Measurements from ENCODE around the gene IL17C.

IL17C gene

GRCh38 chr16:88677721-88678120 is 39.3 kb downstream of the IL17C start:
- H3K27ac ChIP-seq = no peak overlapping the region
- TF ChIP-seq CTCF (IDR thresholded peaks at IDR 0.05) = no peak
- intact Hi-C loops (cut with DNase I; ENCODE audit: low total_unique reads) = no loop called here
- H3K27me3 ChIP-seq = peaks cover 0 to 50% of the 10 kb centered on the region in 2 donors
- H3K9me3 ChIP-seq = no peaks in the 10 kb centered on the region
- no peak for DNase-seq
- no peaks in the 10 kb centered on the region for H3K4me1 ChIP-seq
- H3K36me3 ChIP-seq = peaks cover 0 to 12% (median 7%) of the 10 kb centered on the region in 3 donors
- H3K4me3 ChIP-seq = no peak overlapping the region

- no peak overlapping the region for H3K4me3 ChIP-seq
- DNase-seq = no peak
- H3K9me3 ChIP-seq = no peaks in the 10 kb centered on the region
- H3K27ac ChIP-seq = no peak overlapping the region
- H3K4me1 ChIP-seq = no peaks in the 10 kb centered on the region
- TF ChIP-seq CTCF (IDR thresholded peaks at IDR 0.05) = no peak
- peaks cover 0 to 56% of the 10 kb centered on the region in 2 donors for H3K27me3 ChIP-seq
- peaks cover 0 to 12% (median 5%) of the 10 kb centered on the region in 3 donors for H3K36me3 ChIP-seq
- intact Hi-C loops (cut with DNase I; ENCODE audit: low total_unique reads) = no loop called here
These were observed 40.0 kb downstream of the IL17C start for GRCh38 chr16:88678224-88678979.

GRCh38 chr16:88680554-88681083 is 42.2 kb downstream of the IL17C start:
- intact Hi-C loops (cut with DNase I; ENCODE audit: low total_unique reads) = no loop called here

DNA sequence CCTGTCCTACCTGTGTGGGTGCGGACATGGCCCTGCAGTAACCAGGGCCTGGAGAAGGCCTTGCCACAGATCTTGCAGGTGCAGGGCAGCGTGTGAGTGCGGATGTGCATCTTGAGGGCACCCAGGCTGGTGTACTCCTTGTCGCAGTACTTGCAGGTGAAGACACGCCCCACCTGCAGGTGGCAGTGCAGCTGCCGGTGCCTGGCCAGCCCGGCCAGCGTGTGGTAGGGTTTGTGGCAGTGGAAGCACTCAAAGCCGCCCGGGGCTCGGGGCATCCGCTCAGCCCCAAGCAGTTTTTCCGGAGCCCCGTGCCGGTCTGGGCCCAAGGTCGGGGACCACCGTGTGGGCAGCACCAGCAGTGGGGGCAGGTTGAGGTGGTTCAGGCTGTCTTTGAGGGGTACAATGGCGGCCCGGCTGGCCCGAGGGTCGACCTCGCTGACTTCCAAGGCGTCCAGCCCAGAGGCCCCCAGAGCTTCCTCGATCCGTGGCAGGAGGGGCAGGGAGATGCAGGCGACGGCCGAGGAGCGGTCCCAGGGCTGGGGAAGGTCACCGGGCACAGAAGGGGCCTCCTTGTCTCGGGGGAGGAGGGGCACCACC is 42.8 kb downstream of the IL17C start:
- no peaks in the 10 kb centered on the region for H3K36me3 ChIP-seq
- H3K9me3 ChIP-seq = no peaks in the 10 kb centered on the region
- no peak for DNase-seq
- no peak overlapping the region for H3K4me3 ChIP-seq
- intact Hi-C loops (cut with DNase I; ENCODE audit: low total_unique reads) = no loop called here
- H3K27ac ChIP-seq = no peak overlapping the region
- peaks cover 0 to 12% (median 9%) of the 10 kb centered on the region in 4 donors for H3K4me1 ChIP-seq
- H3K27me3 ChIP-seq = peaks cover 2 to 83% of the 10 kb centered on the region in 2 donors
- no peak for TF ChIP-seq CTCF (IDR thresholded peaks at IDR 0.05)

More at GRCh38 chr16:88680554-88681083, 42.2 kb downstream of the IL17C start:
- no peak overlapping the region for H3K4me3 ChIP-seq
- H3K9me3 ChIP-seq = no peaks in the 10 kb centered on the region
- peaks cover 0 to 77% of the 10 kb centered on the region in 2 donors for H3K27me3 ChIP-seq
- TF ChIP-seq CTCF (IDR thresholded peaks at IDR 0.05) = no peak
- H3K4me1 ChIP-seq = peaks cover 0 to 6% (median 4%) of the 10 kb centered on the region in 4 donors
- H3K36me3 ChIP-seq = no peaks in the 10 kb centered on the region
- no peak overlapping the region for H3K27ac ChIP-seq
- DNase-seq = no peak

GRCh38 chr16:88681709-88682451 is 43.5 kb downstream of the IL17C start:
- no peak for TF ChIP-seq CTCF (IDR thresholded peaks at IDR 0.05)
- Histone ChIP-seq H3K4me1 (peaks cover 0 to 19% (median 16%) of the 10 kb centered on the region in 4 donors), H3K4me3 (no peak overlapping the region), H3K27ac (no peak overlapping the region), H3K27me3 (peaks cover 2 to 84% of the 10 kb centered on the region in 2 donors), H3K36me3 (no peaks in the 10 kb centered on the region), H3K9me3 (no peaks in the 10 kb centered on the region)
- intact Hi-C loops (cut with DNase I; ENCODE audit: low total_unique reads) = no loop called here
- peak in 1 of 2 donors; percentile 79 for DNase-seq
